H1 (cell line): Measurements from ENCODE around the gene ADCY2. TPM values are rescaled to one million over a fixed set of nuclear protein-coding genes. Genes with fewer than 3 reads are reported as not detected.

ENCODE experiments used
- CTCF ChIA-PET: fragments of 300-600 bp; sonication (Branson Sonifier 250); formaldehyde crosslinking; loops from one replicate; lab custom pipeline; 2021; ENCODE audit not compliant: partially characterized antibody; lab: Charles Lee
- POLR2A ChIA-PET: fragments of 300-600 bp; sonication (Branson Sonifier 250); formaldehyde crosslinking; loops from one replicate; lab custom pipeline; 2021; ENCODE audit warnings: inconsistent platforms; ENCODE audit not compliant: partially characterized antibody; lab: Charles Lee
- DNase-seq, 2 experiments: peaks; one replicate each; pipeline versions ENCODE4 v3.0.0 to v3.0.0-alpha.2; 2010 to 2022; ENCODE audit warnings: low spot score in 2 of 2, low read depth in 1 of 2, mixed read lengths in 1 of 2
- FAIRE-seq: peaks from 2 replicates; lab custom pipeline; 2011; peaks lifted over from hg19 to GRCh38; lab: Jason Lieb, UNC
- H2AFZ ChIP-seq: 2 replicates; pipeline ENCODE4 v1.8.1; 2012; ENCODE audit warnings: low read length, inconsistent platforms
- H2AK5ac ChIP-seq: 2 replicates; pipeline ENCODE4 v1.6.1; 2013; ENCODE audit warnings: low read depth, low read length
- H2BK120ac ChIP-seq: replicated peaks from 2 replicates; pipeline ENCODE3; 2013; ENCODE audit warnings: low read depth, low read length, inconsistent platforms
- H2BK12ac ChIP-seq: 2 replicates; pipeline ENCODE4 v1.6.1; 2013; ENCODE audit warnings: low read depth, low read length
- H2BK15ac ChIP-seq: 2 replicates; pipeline ENCODE4 v1.6.1; 2013; ENCODE audit warnings: low read length
- H2BK20ac ChIP-seq: 2 replicates; pipeline ENCODE4 v1.6.1; 2013; ENCODE audit warnings: low read length
- H2BK5ac ChIP-seq: 2 replicates; pipeline ENCODE4 v1.6.1; 2013; ENCODE audit warnings: low read depth, low read length
- H3K14ac ChIP-seq: 2 replicates; pipeline ENCODE4 v1.6.1; 2013; ENCODE audit warnings: inconsistent platforms; ENCODE audit not compliant: insufficient read length
- H3K18ac ChIP-seq: 2 replicates; pipeline ENCODE4 v1.6.1; 2013; ENCODE audit warnings: low read length; ENCODE audit errors: extremely low read depth
- H3K23ac ChIP-seq: 2 replicates; pipeline ENCODE4 v1.6.1; 2013; ENCODE audit warnings: inconsistent platforms; ENCODE audit not compliant: insufficient read length
- H3K23me2 ChIP-seq: 2 replicates; pipeline ENCODE4 v1.6.1; 2013; ENCODE audit warnings: low read depth, low read length
- H3K27ac ChIP-seq: 2 replicates; pipeline ENCODE4 v1.6.1; 2011; ENCODE audit warnings: low read depth, low read length, inconsistent platforms
- H3K27me3 ChIP-seq, 4 experiments: replicated peaks in 1 of 4; 1 replicate in 1 of 4; 2 replicates in 3 of 4; pipeline versions ENCODE4 v1.6.1 to v1.8.1; 2011 to 2013; ENCODE audit warnings: low read length in 3 of 4, mild to moderate bottlenecking in 3 of 4, inconsistent platforms in 2 of 4, mixed read lengths in 2 of 4, moderate library complexity in 1 of 4; ENCODE audit not compliant: control insufficient read depth in 3 of 4, insufficient read depth in 3 of 4; ENCODE audit errors: extremely low read depth in 1 of 4
- H3K36me3 ChIP-seq, 4 experiments: 2 replicates each; pipeline versions ENCODE4 v1.6.1 to v1.8.1; 2011 to 2013; ENCODE audit warnings: mild to moderate bottlenecking in 4 of 4, low read length in 3 of 4, moderate library complexity in 2 of 4, control low read depth in 1 of 4, inconsistent platforms in 1 of 4; ENCODE audit not compliant: insufficient read depth in 4 of 4, control insufficient read depth in 2 of 4
- H3K4ac ChIP-seq: replicated peaks from 2 replicates; pipeline ENCODE3; 2013; ENCODE audit warnings: low read length, low read depth, mixed read lengths, inconsistent platforms; ENCODE audit not compliant: insufficient read length
- H3K4me1 ChIP-seq, 4 experiments: replicated peaks in 1 of 4; 1 replicate in 1 of 4; 2 replicates in 3 of 4; pipeline versions ENCODE4 v1.6.1 to v1.8.1; 2011 to 2013; ENCODE audit warnings: low read length in 3 of 4, inconsistent platforms in 2 of 4, mixed read lengths in 1 of 4; ENCODE audit not compliant: insufficient read depth in 4 of 4, control insufficient read depth in 3 of 4
- H3K4me2 ChIP-seq, 2 experiments: 2 replicates each; pipeline versions ENCODE4 v1.6.1 to v1.8.1; 2011 to 2013; ENCODE audit warnings: low read depth in 2 of 2, low read length in 2 of 2, control low read depth in 1 of 2, inconsistent platforms in 1 of 2, mild to moderate bottlenecking in 1 of 2; ENCODE audit not compliant: insufficient read depth in 1 of 2
- H3K4me3 ChIP-seq, 4 experiments: fragments of 200-600, 300-600 bp in 1 of 4; sonication (generic), shearing (Covaris generic), sonication (Bioruptor Twin) in 1 of 4; 2 replicates each; pipeline versions ENCODE4 v1.5.1 to v1.8.1; 2011 to 2016; ENCODE audit warnings: low read length in 4 of 4, low read depth in 3 of 4, control low read depth in 2 of 4, inconsistent platforms in 2 of 4, mild to moderate bottlenecking in 2 of 4, mixed read lengths in 1 of 4, moderate library complexity in 1 of 4; ENCODE audit not compliant: insufficient read depth in 2 of 4; ENCODE audit errors: extremely low read depth in 1 of 4
- H3K56ac ChIP-seq: replicated peaks from 2 replicates; pipeline ENCODE3; 2013; ENCODE audit warnings: low read depth, mild to moderate bottlenecking, mixed read lengths, low read length, inconsistent platforms; ENCODE audit not compliant: insufficient read length
- H3K79me1 ChIP-seq: 2 replicates; pipeline ENCODE4 v1.6.1; 2013; ENCODE audit warnings: low read depth, low read length, control low read depth
- H3K79me2 ChIP-seq, 2 experiments: 2 replicates each; pipeline versions ENCODE4 v1.6.1 to v1.8.1; 2012 to 2013; ENCODE audit warnings: low read length in 2 of 2, mild to moderate bottlenecking in 2 of 2, inconsistent platforms in 1 of 2; ENCODE audit not compliant: insufficient read depth in 2 of 2, control insufficient read depth in 1 of 2
- H3K9ac ChIP-seq, 4 experiments: replicated peaks in 1 of 4; 1 replicate in 1 of 4; 2 replicates in 3 of 4; pipeline versions ENCODE4 v1.6.1 to v1.8.1; 2011 to 2013; ENCODE audit warnings: low read depth in 3 of 4, low read length in 3 of 4, control low read depth in 2 of 4, mild to moderate bottlenecking in 2 of 4, moderate library complexity in 2 of 4, inconsistent platforms in 1 of 4; ENCODE audit errors: extremely low read depth in 1 of 4
- H3K9me3 ChIP-seq, 2 experiments: 2 replicates each; pipeline versions ENCODE4 v1.6.1 to v1.8.1; 2012 to 2013; ENCODE audit warnings: mild to moderate bottlenecking in 2 of 2, moderate library complexity in 2 of 2, control low read depth in 1 of 2, inconsistent platforms in 1 of 2, low read depth in 1 of 2, low read length in 1 of 2, mixed read lengths in 1 of 2; ENCODE audit not compliant: insufficient read depth in 2 of 2
- H4K20me1 ChIP-seq, 2 experiments: replicated peaks in 1 of 2; 2 replicates each; pipeline versions ENCODE3 to v1.8.1; 2011 to 2013; ENCODE audit warnings: inconsistent platforms in 2 of 2, low read length in 2 of 2, mild to moderate bottlenecking in 1 of 2; ENCODE audit not compliant: insufficient read depth in 2 of 2, control insufficient read depth in 1 of 2
- H4K5ac ChIP-seq: 2 replicates; pipeline ENCODE4 v1.6.1; 2013; ENCODE audit warnings: low read length, low read depth, mixed read lengths, inconsistent platforms; ENCODE audit not compliant: insufficient read length
- H4K8ac ChIP-seq: 2 replicates; pipeline ENCODE4 v1.8.0; 2013; ENCODE audit warnings: mild to moderate bottlenecking, moderate library complexity, low read length, inconsistent platforms; ENCODE audit not compliant: insufficient read depth; ENCODE audit errors: extremely low read depth
- H4K91ac ChIP-seq: replicated peaks from 2 replicates; pipeline ENCODE3; 2013; ENCODE audit warnings: low read length, mixed read lengths, inconsistent platforms; ENCODE audit not compliant: insufficient read length
- GABPA ChIP-seq: IDR thresholded peaks from 2 replicates; pipeline ENCODE4 v1.6.1; 2011; ENCODE audit warnings: mild to moderate bottlenecking, low read length, moderate library complexity, borderline replicate concordance; ENCODE audit not compliant: insufficient read depth
- KDM5A ChIP-seq: fragments of 200-600 bp; IDR thresholded peaks from 2 replicates; pipeline ENCODE4 v1.7.1; 2012; ENCODE audit warnings: mild to moderate bottlenecking, low read length, inconsistent platforms, mixed read lengths
- MAFK ChIP-seq: IDR thresholded peaks from 2 replicates; pipeline ENCODE4 v1.6.1; 2012; ENCODE audit warnings: low read depth, mild to moderate bottlenecking, improper control_type of control experiment, low read length
- NANOG ChIP-seq: IDR thresholded peaks from 2 replicates; pipeline ENCODE4 v1.6.1; 2011; ENCODE audit warnings: low read length, low read depth, mild to moderate bottlenecking, inconsistent platforms; ENCODE audit not compliant: insufficient read depth, poor library complexity, severe bottlenecking
- PHF8 ChIP-seq: fragments of 200-600 bp; sonication (generic); conservative IDR thresholded peaks from 2 replicates; pipeline ENCODE4 v1.7.1; 2012; ENCODE audit warnings: low read depth, mild to moderate bottlenecking, inconsistent platforms, low read length, moderate library complexity
- POLR2A ChIP-seq, 2 experiments: IDR thresholded peaks; 1 replicate in 1 of 2; 2 replicates in 1 of 2; pipeline ENCODE4 v1.6.1; 2011; ENCODE audit warnings: low read depth in 2 of 2, low read length in 2 of 2, mild to moderate bottlenecking in 2 of 2; ENCODE audit errors: control extremely low read depth in 1 of 2
- POU5F1 ChIP-seq: IDR thresholded peaks from 2 replicates; pipeline ENCODE4 v1.6.1; 2011; ENCODE audit warnings: low read depth, mild to moderate bottlenecking, low read length, moderate library complexity
- SP4 ChIP-seq: IDR thresholded peaks from 2 replicates; pipeline ENCODE4 v1.6.1; 2012; ENCODE audit warnings: low read length, inconsistent platforms
- WGBS, 2 experiments: shearing (Covaris generic) in 1 of 2; methylation state at CpG; one replicate each; pipeline versions ENCODE4 v1.1.6 to v1.1.7; 2013 to 2015; ENCODE audit warnings: low lambda C conversion rate in 2 of 2, mixed read lengths in 2 of 2, inconsistent platforms in 1 of 2, low coverage in 1 of 2, missing lambda C conversion rate in 1 of 2; ENCODE audit not compliant: insufficient replicate concordance in 2 of 2, insufficient coverage in 1 of 2, insufficient read length in 1 of 2; ENCODE audit errors: extremely low coverage in 1 of 2, missing lambda C conversion rate in 1 of 2; 5-methylcytosine and 5-hydroxymethylcytosine counted together
- polyA plus RNA-seq, 7 experiments: library from polyadenylated mRNA; depleted of rRNA in 3 of 7; stranded (reverse) in 5 of 7; unstranded in 2 of 7; fragments of >200 nt in 5 of 7; fragments of 200-250 nt in 2 of 7; gene quantifications; 1 replicate in 5 of 7; 2 replicates in 1 of 7; 4 replicates in 1 of 7; pipeline versions ENCODE4 v1.2.1 to v1.2.3, GENCODE V29; 2011 to 2013; ENCODE audit warnings: missing spikeins in 2 of 7, mixed read lengths in 2 of 7
- total RNA-seq: library from RNA; stranded (reverse); fragmentation: NEBNext Ultra II Directional; extraction: Animal tissue kit (Norgen Biotek cat#: 25700); gene quantifications from 2 replicates; pipeline ENCODE4 v1.2.1, GENCODE V29; 2021
- TF ChIP-seq, protein P1 (sequence below): IDR thresholded peaks from 2 replicates; pipeline ENCODE4 v1.6.1; 2012; ENCODE audit warnings: inconsistent platforms
- TF ChIP-seq, protein P2 (sequence below): IDR thresholded peaks from 2 replicates; pipeline ENCODE4 v1.6.1; 2011; ENCODE audit warnings: low read length, improper control_type of control experiment

ADCY2 gene
- total and polyA plus RNA-seq, 2 of the 8 experiments (the other 6 are each of a cell fraction or from before 2014, with no cell fraction given): 35.8 to 122 TPM

DNA sequence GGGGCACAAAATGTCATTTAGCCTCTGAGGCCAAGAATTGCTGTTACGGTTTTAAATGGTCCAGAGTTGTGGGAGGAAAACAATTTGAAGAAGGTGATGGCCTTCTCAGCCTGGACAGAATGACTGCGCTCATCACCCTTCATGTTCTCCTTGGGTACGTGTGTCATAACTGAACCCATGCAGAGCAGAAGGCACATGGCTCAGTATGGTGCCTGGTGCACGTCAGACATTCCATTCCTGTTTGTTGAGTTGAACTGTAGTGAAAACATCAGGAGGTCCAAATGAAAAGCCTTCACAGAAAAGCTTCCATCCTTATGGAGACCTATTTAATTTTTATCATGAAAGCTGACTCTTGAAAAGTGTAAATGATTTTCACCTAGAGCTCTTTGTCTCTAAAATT is 321.8 kb downstream of the ADCY2 start:
- POLR2A ChIA-PET: interaction anchor here (1.2 kb wide), 1 partner anchor 9 kb away, joined by 3 read pairs; no protein-coding TSS in a partner anchor
- Histone ChIP-seq H4K20me1 (no peaks in the 10 kb centered on the region), H2AK5ac (no peak overlapping the region), H3K4me2 (no peak overlapping the region), H3K23ac (no peak overlapping the region), H3K9me3 (no peaks in the 10 kb centered on the region), H3K27ac (no peak overlapping the region), H3K14ac (no peak overlapping the region), H2BK15ac (no peak overlapping the region), H3K4me3 (no peak overlapping the region), H3K79me1 (no peaks in the 10 kb centered on the region), H4K8ac (no peak overlapping the region), H3K23me2 (peaks cover 3% of the 10 kb centered on the region; the same call in 1 of the 2 replicates), H3K56ac (no peak overlapping the region), H4K91ac (no peak overlapping the region), H3K9ac (no peak overlapping the region), H4K5ac (no peak overlapping the region), H2BK12ac (no peak overlapping the region), H2BK5ac (no peak overlapping the region), H3K27me3 (no peaks in the 10 kb centered on the region), H3K18ac (no peak overlapping the region), H3K36me3 (peaks cover 2 to 19% (median 8%) of the 10 kb centered on the region in 4 experiments; a peak in 6 of 8 replicates), H3K79me2 (no peaks in the 10 kb centered on the region), H2AFZ (no peak overlapping the region), H3K4ac (no peak overlapping the region), H3K4me1 (no peaks in the 10 kb centered on the region), H2BK120ac (no peak overlapping the region), H2BK20ac (no peak overlapping the region)
- FAIRE-seq (no peak), DNase-seq (no peak)
- 94% methylated on average over 4 of the region's 4 CpGs; no CpG with 5 or more reads in 1 of the 2 experiments for WGBS, 2 experiments
- CTCF ChIA-PET: interaction anchor here (0.6 kb wide), 1 partner anchor 131 kb away, joined by 3 read pairs; no protein-coding TSS in a partner anchor
- TF ChIP-seq MAFK (no peak), NANOG (no peak), SP4 (no peak), POU5F1 (no peak), GABPA (no peak), KDM5A (no peak), PHF8 (no peak), POLR2A (IDR thresholded peaks at IDR 0.05; ENCODE audit: control extremely low read depth in 1 of 2, low read depth in 2 of 2, low read length in 2 of 2) (no peak)
- TF ChIP-seq, protein P1, sequence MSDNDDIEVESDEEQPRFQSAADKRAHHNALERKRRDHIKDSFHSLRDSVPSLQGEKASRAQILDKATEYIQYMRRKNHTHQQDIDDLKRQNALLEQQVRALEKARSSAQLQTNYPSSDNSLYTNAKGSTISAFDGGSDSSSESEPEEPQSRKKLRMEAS: no peak
- TF ChIP-seq, protein P2, sequence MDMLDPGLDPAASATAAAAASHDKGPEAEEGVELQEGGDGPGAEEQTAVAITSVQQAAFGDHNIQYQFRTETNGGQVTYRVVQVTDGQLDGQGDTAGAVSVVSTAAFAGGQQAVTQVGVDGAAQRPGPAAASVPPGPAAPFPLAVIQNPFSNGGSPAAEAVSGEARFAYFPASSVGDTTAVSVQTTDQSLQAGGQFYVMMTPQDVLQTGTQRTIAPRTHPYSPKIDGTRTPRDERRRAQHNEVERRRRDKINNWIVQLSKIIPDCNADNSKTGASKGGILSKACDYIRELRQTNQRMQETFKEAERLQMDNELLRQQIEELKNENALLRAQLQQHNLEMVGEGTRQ: no peak
